Neuronal stem cell (in vitro differentiated cells): ENCODE results near the gene TECTA. TPM values are rescaled to one million over a fixed set of nuclear protein-coding genes. Genes with fewer than 3 reads are reported as not detected.

Experiments
- DNase-seq: peaks from one replicate; pipeline ENCODE4 v3.0.0-alpha.2; 2013; ENCODE audit warnings: low spot score
- H2AFZ ChIP-seq: one replicate; pipeline ENCODE4 v1.6.1; 2013; ENCODE audit warnings: mild to moderate bottlenecking, low read length, inconsistent platforms
- H2AK5ac ChIP-seq: 2 replicates; pipeline ENCODE4 v1.6.1; 2013; ENCODE audit warnings: low read depth, mild to moderate bottlenecking, inconsistent platforms, low read length, moderate library complexity, mixed read lengths
- H2BK120ac ChIP-seq: 2 replicates; pipeline ENCODE4 v1.6.1; 2013; ENCODE audit warnings: low read depth, mild to moderate bottlenecking, inconsistent platforms, low read length, moderate library complexity, mixed read lengths
- H2BK12ac ChIP-seq: one replicate; pipeline ENCODE4 v1.6.1; 2013; ENCODE audit warnings: low read length, inconsistent platforms
- H2BK15ac ChIP-seq: 2 replicates; pipeline ENCODE4 v1.6.1; 2013; ENCODE audit warnings: mild to moderate bottlenecking, low read length, inconsistent platforms, mixed read lengths
- H2BK5ac ChIP-seq: one replicate; pipeline ENCODE4 v1.6.1; 2013; ENCODE audit warnings: inconsistent platforms, mild to moderate bottlenecking, low read length, moderate library complexity
- H3K14ac ChIP-seq: one replicate; pipeline ENCODE4 v1.6.1; 2013; ENCODE audit warnings: low read length, inconsistent platforms
- H3K18ac ChIP-seq: 2 replicates; pipeline ENCODE4 v1.6.1; 2013; ENCODE audit warnings: low read length, inconsistent platforms
- H3K23ac ChIP-seq: 2 replicates; pipeline ENCODE4 v1.6.1; 2013; ENCODE audit warnings: low read depth, mild to moderate bottlenecking, mixed read lengths, low read length, inconsistent platforms; ENCODE audit not compliant: poor library complexity
- H3K27ac ChIP-seq: replicated peaks from 3 replicates; pipeline ENCODE4 v1.5.1; 2013; ENCODE audit warnings: low read length, inconsistent platforms
- H3K27me3 ChIP-seq, 3 experiments: 2 replicates each; pipeline ENCODE4 v1.6.1; 2013; ENCODE audit warnings: low read length in 3 of 3, mild to moderate bottlenecking in 2 of 3, inconsistent platforms in 1 of 3, low read depth in 1 of 3, mixed read lengths in 1 of 3, moderate library complexity in 1 of 3; ENCODE audit not compliant: control insufficient read depth in 3 of 3, insufficient read depth in 3 of 3
- H3K36me3 ChIP-seq, 2 donors: replicated peaks in 1 of 2; 2 replicates each; pipeline ENCODE4 v1.6.1; 2013; ENCODE audit warnings: low read length in 2 of 2; ENCODE audit not compliant: control insufficient read depth in 2 of 2, insufficient read depth in 2 of 2
- H3K4ac ChIP-seq: 2 replicates; pipeline ENCODE4 v1.6.1; 2013; ENCODE audit warnings: inconsistent platforms, mild to moderate bottlenecking, low read length, moderate library complexity
- H3K4me1 ChIP-seq, 2 donors: 1 replicate in 1 of 2; 2 replicates in 1 of 2; pipeline ENCODE4 v1.6.1; 2013; ENCODE audit warnings: low read length in 2 of 2, low read depth in 1 of 2; ENCODE audit not compliant: control insufficient read depth in 2 of 2, insufficient read depth in 1 of 2
- H3K4me2 ChIP-seq: one replicate; pipeline ENCODE4 v1.6.1; 2013; ENCODE audit warnings: mild to moderate bottlenecking, low read length, inconsistent platforms; ENCODE audit not compliant: insufficient read depth, poor library complexity, severe bottlenecking
- H3K4me3 ChIP-seq, 2 donors: 2 replicates each; pipeline ENCODE4 v1.5.1; 2013; ENCODE audit warnings: low read length in 2 of 2, mild to moderate bottlenecking in 2 of 2, inconsistent platforms in 1 of 2, moderate library complexity in 1 of 2
- H3K79me1 ChIP-seq: one replicate; pipeline ENCODE4 v1.6.1; 2013; ENCODE audit warnings: low read depth, mild to moderate bottlenecking, inconsistent platforms, low read length, moderate library complexity
- H3K9ac ChIP-seq: one replicate; pipeline ENCODE4 v1.6.1; 2013; ENCODE audit warnings: mild to moderate bottlenecking, low read depth, low read length, inconsistent platforms; ENCODE audit not compliant: poor library complexity
- H3K9me3 ChIP-seq, 2 donors: replicated peaks in 1 of 2; 2 replicates each; pipeline versions ENCODE3 to v1.6.1; 2013; ENCODE audit warnings: low read length in 2 of 2, mild to moderate bottlenecking in 2 of 2, inconsistent platforms in 1 of 2, low read depth in 1 of 2, mixed read lengths in 1 of 2, moderate library complexity in 1 of 2; ENCODE audit not compliant: control insufficient read depth in 2 of 2, insufficient read depth in 1 of 2
- H4K8ac ChIP-seq: one replicate; pipeline ENCODE4 v1.6.1; 2013; ENCODE audit warnings: low read depth, mild to moderate bottlenecking, inconsistent platforms, low read length, moderate library complexity
- H4K91ac ChIP-seq: one replicate; pipeline ENCODE4 v1.6.1; 2013; ENCODE audit warnings: low read length, low read depth, mild to moderate bottlenecking, inconsistent platforms; ENCODE audit not compliant: poor library complexity
- WGBS, 2 donors: extraction: QIAGEN DNeasy Blood & Tissue Kit; methylation state at CpG; one replicate each; pipeline ENCODE4 v1.1.7; 2013; ENCODE audit warnings: missing lambda C conversion rate in 2 of 2, mixed read lengths in 1 of 2; ENCODE audit not compliant: insufficient read length in 2 of 2, insufficient replicate concordance in 1 of 2; ENCODE audit errors: extremely low coverage in 2 of 2; 5-methylcytosine and 5-hydroxymethylcytosine counted together
- polyA plus RNA-seq, 2 experiments: library from polyadenylated mRNA; stranded (reverse); fragments of 200-250 nt; gene quantifications; one replicate each; pipeline ENCODE4 v1.2.3, GENCODE V29; 2013

The TECTA gene
- polyA plus RNA-seq (2013, experiment 1 of 2), result 0.47 TPM
- polyA plus RNA-seq (2013, experiment 2 of 2), result 0.54 TPM

DNA sequence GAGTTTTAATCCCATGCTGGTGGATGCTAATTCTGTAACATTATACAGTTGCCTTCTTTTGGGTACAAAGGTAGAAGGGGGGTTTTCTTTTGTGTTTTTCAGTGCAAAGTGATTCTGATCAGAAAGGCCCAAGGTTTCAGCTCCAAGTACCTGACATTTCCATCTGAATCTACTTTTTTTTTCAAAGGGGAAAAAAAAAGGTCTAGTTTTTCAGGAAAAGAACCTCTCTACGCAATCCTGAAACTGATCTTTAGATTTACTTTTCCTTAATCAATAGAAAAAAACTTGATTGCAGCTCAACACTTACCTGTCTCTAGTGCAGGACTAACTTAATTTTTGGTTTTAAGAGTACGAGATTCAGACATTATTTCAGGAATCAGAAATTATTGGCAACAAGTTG is at the start of gene TECTA:
TSS of gene TECTA (plus strand) at position 301 of the 400 bp plus-strand sequence. CDS start 1,423 bp downstream, outside the sequence.
- no peak within 1 kb of the TSS for H2BK5ac ChIP-seq
- H3K4me2 ChIP-seq, result no peak within 1 kb of the TSS
- no peak within 1 kb of the TSS for H3K14ac ChIP-seq
- no peaks in the 10 kb centered on the region for H3K27me3 ChIP-seq
- H2BK15ac ChIP-seq, result no peak within 1 kb of the TSS
- no peak within 1 kb of the TSS for H2AK5ac ChIP-seq
- no peak within 1 kb of the TSS for H3K27ac ChIP-seq
- no CpG with 5 or more reads among the region's 2 CpGs for WGBS, 2 donors
- no peak within 1 kb of the TSS for H4K91ac ChIP-seq
- H2BK120ac ChIP-seq, result no peak within 1 kb of the TSS
- no peak within 1 kb of the TSS for H3K9ac ChIP-seq
- H3K4me1 ChIP-seq, result peaks cover 0 to 1% of the 10 kb centered on the region in 2 donors
- H4K8ac ChIP-seq, result no peak within 1 kb of the TSS
- no peak within 1 kb of the TSS for H3K4me3 ChIP-seq
- no peak within 1 kb of the TSS for H2BK12ac ChIP-seq
- H3K18ac ChIP-seq, result no peak within 1 kb of the TSS
- H3K23ac ChIP-seq, result no peak within 1 kb of the TSS
- no peaks in the 10 kb centered on the region for H3K9me3 ChIP-seq
- H3K79me1 ChIP-seq, result no peaks in the 10 kb centered on the region
- H2AFZ ChIP-seq, result no peak within 1 kb of the TSS
- DNase-seq, result no peak
- H3K4ac ChIP-seq, result no peak within 1 kb of the TSS
- H3K36me3 ChIP-seq, result no peaks in the 10 kb centered on the region

GRCh38 chr11:121053244-121053643 is 47.8 kb upstream of the TECTA start:
- Histone ChIP-seq H4K8ac (no peak overlapping the region), H2BK12ac (no peak overlapping the region), H2BK15ac (no peak overlapping the region), H3K4ac (no peak overlapping the region), H3K4me3 (no peak overlapping the region), H3K27ac (no peak overlapping the region), H3K9me3 (no peaks in the 10 kb centered on the region), H3K79me1 (no peaks in the 10 kb centered on the region), H3K36me3 (peaks cover 4 to 91% of the 10 kb centered on the region in 2 donors), H3K27me3 (no peaks in the 10 kb centered on the region), H3K4me1 (no peaks in the 10 kb centered on the region), H2AFZ (no peak overlapping the region), H3K23ac (no peak overlapping the region), H3K18ac (no peak overlapping the region), H2AK5ac (no peak overlapping the region), H2BK120ac (no peak overlapping the region), H3K4me2 (no peak overlapping the region), H4K91ac (no peak overlapping the region), H3K14ac (no peak overlapping the region), H2BK5ac (no peak overlapping the region), H3K9ac (no peak overlapping the region)
- no peak for DNase-seq
- WGBS, 2 donors, result no CpG with 5 or more reads among the region's 4 CpGs

- H4K8ac ChIP-seq, result no peak overlapping the region
- no peak overlapping the region for H2BK15ac ChIP-seq
- H2BK5ac ChIP-seq, result no peak overlapping the region
- H3K4me3 ChIP-seq, result no peak overlapping the region
- no peaks in the 10 kb centered on the region for H3K9me3 ChIP-seq
- H2AK5ac ChIP-seq, result no peak overlapping the region
- H3K79me1 ChIP-seq, result no peaks in the 10 kb centered on the region
- H2BK12ac ChIP-seq, result no peak overlapping the region
- peaks cover 4 to 91% of the 10 kb centered on the region in 2 donors for H3K36me3 ChIP-seq
- H3K4me1 ChIP-seq, result no peaks in the 10 kb centered on the region
- no peak overlapping the region for H3K14ac ChIP-seq
- no peak overlapping the region for H3K4ac ChIP-seq
- no CpG with 5 or more reads among the region's 2 CpGs for WGBS, 2 donors
- H3K27me3 ChIP-seq, result no peaks in the 10 kb centered on the region
- no peak overlapping the region for H3K23ac ChIP-seq
- no peak overlapping the region for H3K9ac ChIP-seq
- no peak overlapping the region for H3K18ac ChIP-seq
- H3K27ac ChIP-seq, result no peak overlapping the region
- no peak overlapping the region for H2AFZ ChIP-seq
- no peak for DNase-seq
- no peak overlapping the region for H3K4me2 ChIP-seq
- no peak overlapping the region for H4K91ac ChIP-seq
- H2BK120ac ChIP-seq, result no peak overlapping the region
Observed at GRCh38 chr11:121054266-121054665, 46.8 kb upstream of the TECTA start.

- H3K4me3 ChIP-seq, result no peak overlapping the region
- H3K4me2 ChIP-seq, result no peak overlapping the region
- H3K14ac ChIP-seq, result no peak overlapping the region
- H3K9ac ChIP-seq, result no peak overlapping the region
- H3K9me3 ChIP-seq, result no peaks in the 10 kb centered on the region
- no peak overlapping the region for H3K18ac ChIP-seq
- H3K4ac ChIP-seq, result no peak overlapping the region
- WGBS, 2 donors, result no CpG with 5 or more reads among the region's 3 CpGs
- no peak for DNase-seq
- no peaks in the 10 kb centered on the region for H3K27me3 ChIP-seq
- no peak overlapping the region for H2BK5ac ChIP-seq
- H2BK15ac ChIP-seq, result no peak overlapping the region
- no peak overlapping the region for H2BK120ac ChIP-seq
- no peak overlapping the region for H3K23ac ChIP-seq
- H4K8ac ChIP-seq, result no peak overlapping the region
- H3K36me3 ChIP-seq, result peaks cover 4 to 91% of the 10 kb centered on the region in 2 donors
- no peaks in the 10 kb centered on the region for H3K79me1 ChIP-seq
- H2AFZ ChIP-seq, result no peak overlapping the region
- no peak overlapping the region for H3K27ac ChIP-seq
- no peak overlapping the region for H2AK5ac ChIP-seq
- H4K91ac ChIP-seq, result no peak overlapping the region
- no peaks in the 10 kb centered on the region for H3K4me1 ChIP-seq
- no peak overlapping the region for H2BK12ac ChIP-seq
Observed at GRCh38 chr11:121055076-121055475, 46.0 kb upstream of the TECTA start.
